Kidney epithelial cell (primary cell): Measurements from ENCODE around the gene GREB1L. TPM values are rescaled to one million over a fixed set of nuclear protein-coding genes. Genes with fewer than 3 reads are reported as not detected.

Experiments used
- DNase-seq: peaks from one replicate; pipeline ENCODE4 v3.0.0-alpha.2; 2010; ENCODE audit warnings: low read depth
- H3K27me3 ChIP-seq: 2 replicates; pipeline ENCODE4 v1.6.0; 2011; ENCODE audit warnings: low read length; ENCODE audit not compliant: control insufficient read depth, insufficient read depth
- H3K36me3 ChIP-seq: 2 replicates; pipeline ENCODE4 v1.5.1; 2011; ENCODE audit warnings: low read length; ENCODE audit not compliant: control insufficient read depth, insufficient read depth
- H3K4me3 ChIP-seq: 2 replicates; pipeline ENCODE4 v1.5.1; 2011; ENCODE audit warnings: low read depth, mild to moderate bottlenecking, control low read depth, low read length
- CTCF ChIP-seq: IDR thresholded peaks from 2 replicates; pipeline ENCODE4 v1.5.1; 2011; ENCODE audit warnings: mild to moderate bottlenecking, moderate library complexity, low read length, control low read depth, inconsistent platforms; ENCODE audit not compliant: insufficient read depth, poor library complexity, severe bottlenecking
- total RNA-seq: library from RNA; depleted of rRNA; stranded (reverse); fragments of >200 nt; gene quantifications from 2 replicates; pipeline ENCODE4 v1.2.3, GENCODE V29; 2015

The GREB1L gene
- total RNA-seq, 1 donor from 2014 or later, result 1.5 TPM

- H3K36me3 ChIP-seq, result no peaks in the 10 kb centered on the region
- no peak for TF ChIP-seq CTCF
- H3K27me3 ChIP-seq, result no peaks in the 10 kb centered on the region
- H3K4me3 ChIP-seq, result no peak overlapping the region
- no peak for DNase-seq
Measured at GRCh38 chr18:21496277-21496835, 254.3 kb downstream of the GREB1L start.

- no peaks in the 10 kb centered on the region for H3K36me3 ChIP-seq
- TF ChIP-seq CTCF, result no peak
- no peaks in the 10 kb centered on the region for H3K27me3 ChIP-seq
- no peak for DNase-seq
- no peak overlapping the region for H3K4me3 ChIP-seq
Measured at GRCh38 chr18:21499997-21500396, 258.0 kb downstream of the GREB1L start.

DNA sequence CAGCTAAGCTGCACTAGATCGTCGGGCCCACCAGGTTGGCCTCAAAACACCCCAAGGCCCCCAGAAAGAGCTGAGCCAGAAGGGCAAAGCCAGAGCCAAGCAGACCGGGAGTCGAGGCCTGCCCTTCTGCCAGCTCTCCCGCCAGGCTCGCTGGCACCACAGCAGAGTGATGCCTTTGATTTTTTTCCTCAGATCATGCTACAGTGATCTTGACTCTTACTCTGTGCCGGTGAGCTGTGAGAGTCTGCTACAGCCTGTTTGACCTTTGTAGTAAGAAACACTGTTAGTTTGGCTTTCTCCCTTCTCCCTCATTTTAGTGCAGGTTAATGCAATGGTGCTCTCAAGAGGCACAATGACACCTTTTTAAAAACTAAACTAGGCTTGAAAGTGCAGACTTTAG lies 260.6 kb downstream of the GREB1L start:
- Histone ChIP-seq H3K36me3 (no peaks in the 10 kb centered on the region), H3K4me3 (no peak overlapping the region), H3K27me3 (no peaks in the 10 kb centered on the region)
- TF ChIP-seq CTCF, result no peak
- DNase-seq, result no peak

- Histone ChIP-seq H3K27me3 (no peaks in the 10 kb centered on the region), H3K4me3 (no peak overlapping the region), H3K36me3 (no peaks in the 10 kb centered on the region)
- no peak for DNase-seq
- TF ChIP-seq CTCF, result no peak
Measured at GRCh38 chr18:21507913-21508701, 266.1 kb downstream of the GREB1L start.

DNA sequence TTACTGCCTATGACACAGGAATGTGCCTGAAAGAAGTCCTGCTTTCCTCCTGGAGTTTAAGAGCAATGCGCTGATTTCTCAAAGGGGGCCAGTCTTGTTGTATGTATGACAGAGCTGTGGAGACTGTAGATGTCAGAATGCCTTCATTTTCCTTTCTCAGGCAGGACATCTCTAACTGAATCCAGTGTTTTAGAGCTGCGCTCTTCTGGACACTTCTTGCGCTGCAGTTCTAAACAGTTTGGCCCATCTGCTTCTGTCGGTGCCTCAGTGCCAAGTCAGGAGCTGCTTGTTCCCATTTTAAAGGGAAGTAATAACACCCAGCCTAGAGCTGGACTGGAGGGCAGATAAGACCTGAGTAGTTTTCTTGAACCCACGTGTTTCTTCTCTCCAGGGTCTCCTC lies 267.0 kb downstream of the GREB1L start:
- Histone ChIP-seq H3K4me3 (no peak overlapping the region), H3K36me3 (no peaks in the 10 kb centered on the region), H3K27me3 (no peaks in the 10 kb centered on the region)
- TF ChIP-seq CTCF, result no peak
- no peak for DNase-seq

DNA sequence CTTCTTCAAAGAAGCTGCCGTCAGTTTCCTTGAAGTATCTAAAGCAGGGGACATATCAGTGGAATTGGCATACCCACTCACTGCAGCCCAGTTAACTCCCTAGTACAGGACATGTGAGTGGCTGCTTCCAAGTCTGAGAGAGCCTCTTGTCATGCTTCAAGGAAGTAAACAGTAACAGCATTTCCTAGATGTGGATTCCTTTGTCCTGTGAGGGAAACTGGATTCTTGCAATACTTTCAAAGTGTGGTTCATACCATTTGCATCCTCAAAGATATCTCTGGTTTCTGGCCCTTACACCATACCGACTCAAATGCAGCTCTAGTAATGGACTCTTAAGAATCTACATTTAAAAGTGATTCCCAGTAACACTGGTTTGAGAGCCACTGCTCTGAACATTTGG lies 271.3 kb downstream of the GREB1L start:
- DNase-seq, result no peak
- Histone ChIP-seq H3K4me3 (no peak overlapping the region), H3K36me3 (no peaks in the 10 kb centered on the region), H3K27me3 (no peaks in the 10 kb centered on the region)
- TF ChIP-seq CTCF, result no peak
